ENCODE results near the gene AP1G1.
"Not testable (repeated sequence)": the region's sequence is repeated elsewhere in the genome, so short reads cannot be mapped to it uniquely, and the experiment has no call there.

GRCh38 chr16:71817155-71817500 is 8.5 kb upstream of the AP1G1 start:
- TF ChIP-seq CTCF, POLR2A (IDR thresholded peaks at IDR 0.05): not testable (repeated sequence)
